Prostate gland (tissue), 2 donors: Measurements from ENCODE around the gene PLCG2. TPM values are rescaled to one million over a fixed set of nuclear protein-coding genes. Genes with fewer than 3 reads are reported as not detected.
"Not testable (repeated sequence)": the region's sequence is repeated elsewhere in the genome, so short reads cannot be mapped to it uniquely, and the experiment has no call there.

ENCODE experiments used
- DNase-seq: peaks from one replicate; pipeline ENCODE4 v3.0.0-alpha.2; 2019; ENCODE audit warnings: low spot score
- H3K27ac ChIP-seq, 2 donors: fragments of 200-600 bp; sonication (generic); 2 replicates each; pipeline ENCODE4 v1.5.1; 2017 to 2019
- H3K27me3 ChIP-seq: fragments of 200-600 bp; sonication (generic); replicated peaks from 2 replicates; pipeline ENCODE4 v1.5.1; 2019; ENCODE audit not compliant: insufficient read depth
- H3K36me3 ChIP-seq, 2 donors: fragments of 200-600 bp; sonication (generic); 1 replicate in 1 of 2; 2 replicates in 1 of 2; pipeline versions ENCODE4 v1.5.1 to v1.8.1; 2017 to 2019
- H3K4me1 ChIP-seq: fragments of 200-600 bp; sonication (generic); replicated peaks from 2 replicates; pipeline ENCODE4 v1.5.1; 2019
- H3K4me3 ChIP-seq, 2 donors: fragments of 200-600 bp; sonication (generic); 2 replicates each; pipeline ENCODE4 v1.5.1; 2017 to 2019
- H3K9me3 ChIP-seq: fragments of 200-600 bp; sonication (generic); 2 replicates; pipeline ENCODE4 v1.5.1; 2017
- CTCF ChIP-seq, 4 experiments: fragments of 200-600 bp in 2 of 4; fragments of 450-650 bp in 2 of 4; sonication (generic) in 2 of 4; IDR thresholded peaks; 1 replicate in 3 of 4; 2 replicates in 1 of 4; pipeline ENCODE4 v1.5.1; 2016 to 2019; ENCODE audit warnings: antibody characterized with exemption in 4 of 4, mild to moderate bottlenecking in 2 of 4, moderate library complexity in 2 of 4
- POLR2A ChIP-seq: fragments of 450-650 bp; IDR thresholded peaks from one replicate; pipeline ENCODE4 v1.6.1; 2016; ENCODE audit warnings: antibody characterized with exemption, mild to moderate bottlenecking
- POLR2AphosphoS5 ChIP-seq: sonication (generic); formaldehyde crosslinking; IDR thresholded peaks from one replicate; pipeline ENCODE4 v1.6.1; 2017; ENCODE audit warnings: antibody characterized with exemption
- WGBS: methylation state at CpG from one replicate; pipeline ENCODE4 v1.1.5; 2018; 5-methylcytosine and 5-hydroxymethylcytosine counted together
- intact Hi-C: fragments of 100-400 bp; cut with DNase I; formaldehyde crosslinking; loops from one replicate; pipeline ENCODE4 v1.14.2; 2022
- total RNA-seq, 2 donors: library from RNA; depleted of rRNA; stranded (reverse); fragments of >200 nt; gene quantifications; one replicate each; pipeline ENCODE4 v1.1.0, GENCODE V29; 2016

PLCG2 gene
- total RNA-seq, 2 donors from 2014 or later, result 10.3 to 12.8 TPM

GRCh38 chr16:82005027-82005830, 226.1 kb downstream of the PLCG2 start:
- no peaks in the 10 kb centered on the region for H3K27me3 ChIP-seq
- WGBS, result 37% methylated on average over 6 of the region's 6 CpGs

GRCh38 chr16:82006036-82006435, 226.9 kb downstream of the PLCG2 start:
- Histone ChIP-seq H3K27me3 (no peaks in the 10 kb centered on the region), H3K9me3 (no peaks in the 10 kb centered on the region), H3K36me3 (no peaks in the 10 kb centered on the region), H3K27ac (no peak overlapping the region), H3K4me1 (no peaks in the 10 kb centered on the region), H3K4me3 (no peak overlapping the region)
- WGBS, result 79% methylated on average over 5 of the region's 5 CpGs
- intact Hi-C loops, result no loop called here
- no peak for DNase-seq
- TF ChIP-seq CTCF (IDR thresholded peaks at IDR 0.05), result no peak
- no peak for TF ChIP-seq POLR2A
- no peak for TF ChIP-seq POLR2AphosphoS5

More at GRCh38 chr16:82005027-82005830, 226.1 kb downstream of the PLCG2 start:
- intact Hi-C loops, result no loop called here
- H3K4me1 ChIP-seq, result no peaks in the 10 kb centered on the region
- H3K36me3 ChIP-seq, result no peaks in the 10 kb centered on the region
- TF ChIP-seq POLR2A (no peak), CTCF (IDR thresholded peaks at IDR 0.05) (no peak), POLR2AphosphoS5 (no peak)
- H3K27ac ChIP-seq, result no peak overlapping the region
- H3K4me3 ChIP-seq, result no peak overlapping the region
- H3K9me3 ChIP-seq, result no peaks in the 10 kb centered on the region
- no peak for DNase-seq

- Histone ChIP-seq H3K27ac (no peak overlapping the region), H3K27me3 (no peaks in the 10 kb centered on the region), H3K4me1 (no peaks in the 10 kb centered on the region), H3K36me3 (no peaks in the 10 kb centered on the region), H3K4me3 (no peak overlapping the region), H3K9me3 (no peaks in the 10 kb centered on the region)
- no peak for DNase-seq
- TF ChIP-seq POLR2AphosphoS5 (no peak), CTCF (IDR thresholded peaks at IDR 0.05) (no peak), POLR2A (no peak)
- WGBS, result 85% methylated on average over 2 of the region's 2 CpGs
- intact Hi-C loops, result no loop called here
These were observed 228.1 kb downstream of the PLCG2 start for GRCh38 chr16:82007189-82007588.

GRCh38 chr16:82008957-82009592, 230.0 kb downstream of the PLCG2 start:
- no peak for DNase-seq
- H3K27me3 ChIP-seq, result no peaks in the 10 kb centered on the region
- H3K9me3 ChIP-seq, result no peaks in the 10 kb centered on the region
- H3K36me3 ChIP-seq, result no peaks in the 10 kb centered on the region
- no peaks in the 10 kb centered on the region for H3K4me1 ChIP-seq
- intact Hi-C loops, result no loop called here
- TF ChIP-seq POLR2A, result no peak
- WGBS, result 98% methylated on average over 9 of the region's 9 CpGs
- no peak overlapping the region for H3K27ac ChIP-seq
- H3K4me3 ChIP-seq, result no peak overlapping the region

- intact Hi-C loops, result not testable (repeated sequence)
- WGBS, result 96% methylated on average over 4 of the region's 4 CpGs
These were observed 230.7 kb downstream of the PLCG2 start for GRCh38 chr16:82009789-82010188.

GRCh38 chr16:82010649-82011048, 231.6 kb downstream of the PLCG2 start:
- Histone ChIP-seq H3K27me3 (no peaks in the 10 kb centered on the region), H3K4me1 (no peaks in the 10 kb centered on the region), H3K27ac (no peak overlapping the region), H3K36me3 (no peaks in the 10 kb centered on the region), H3K9me3 (no peaks in the 10 kb centered on the region), H3K4me3 (peak overlapping the region; percentile 62)
- 65% methylated on average over 8 of the region's 8 CpGs for WGBS
- no peak for TF ChIP-seq CTCF (IDR thresholded peaks at IDR 0.05)
- TF ChIP-seq POLR2AphosphoS5, result no peak
- no peak for TF ChIP-seq POLR2A
- no peak for DNase-seq
- intact Hi-C loops, result no loop called here

More at GRCh38 chr16:82009789-82010188, 230.7 kb downstream of the PLCG2 start:
- H3K4me3 ChIP-seq, H3K27me3 ChIP-seq, DNase-seq, H3K27ac ChIP-seq, H3K4me1 ChIP-seq, H3K9me3 ChIP-seq, H3K36me3 ChIP-seq: not testable (repeated sequence)
